Rectal smooth muscle tissue (tissue), 1 donor: Measurements from ENCODE around the gene NKX1-2.

ENCODE experiments used
- H3K27ac ChIP-seq: one replicate; pipeline ENCODE4 v1.7.0; 2013; ENCODE audit warnings: low read depth, low read length, inconsistent platforms
- H3K27me3 ChIP-seq: one replicate; pipeline ENCODE4 v1.7.0; 2013; ENCODE audit warnings: low read length; ENCODE audit not compliant: control insufficient read depth, insufficient read depth
- H3K36me3 ChIP-seq: one replicate; pipeline ENCODE4 v1.7.0; 2013; ENCODE audit warnings: low read length; ENCODE audit not compliant: control insufficient read depth, insufficient read depth
- H3K4me1 ChIP-seq: one replicate; pipeline ENCODE4 v1.7.0; 2013; ENCODE audit warnings: low read length; ENCODE audit not compliant: control insufficient read depth, insufficient read depth
- H3K4me3 ChIP-seq: one replicate; pipeline ENCODE4 v1.7.0; 2013; ENCODE audit warnings: low read length
- H3K9ac ChIP-seq: one replicate; pipeline ENCODE4 v1.7.0; 2013; ENCODE audit warnings: low read length

Gene NKX1-2

GRCh38 chr10:124416733-124417132 is 33.1 kb downstream of the NKX1-2 start:
- H3K9ac ChIP-seq, result no peak overlapping the region
- H3K36me3 ChIP-seq, result no peaks in the 10 kb centered on the region
- H3K4me3 ChIP-seq, result no peak overlapping the region
- no peaks in the 10 kb centered on the region for H3K27me3 ChIP-seq
- H3K27ac ChIP-seq, result no peak overlapping the region
- peaks cover 12% of the 10 kb centered on the region for H3K4me1 ChIP-seq

GRCh38 chr10:124415210-124415609 is 34.6 kb downstream of the NKX1-2 start:
- Histone ChIP-seq H3K9ac (no peak overlapping the region), H3K4me1 (peaks cover 12% of the 10 kb centered on the region), H3K4me3 (no peak overlapping the region), H3K36me3 (no peaks in the 10 kb centered on the region), H3K27me3 (no peaks in the 10 kb centered on the region), H3K27ac (peak overlapping the region; percentile 15)

GRCh38 chr10:124414076-124414475 is 35.8 kb downstream of the NKX1-2 start:
- Histone ChIP-seq H3K9ac (no peak overlapping the region), H3K4me3 (no peak overlapping the region), H3K4me1 (peaks cover 12% of the 10 kb centered on the region), H3K36me3 (no peaks in the 10 kb centered on the region), H3K27me3 (no peaks in the 10 kb centered on the region), H3K27ac (no peak overlapping the region)

GRCh38 chr10:124409696-124410095 is 40.1 kb downstream of the NKX1-2 start:
- no peak overlapping the region for H3K27ac ChIP-seq
- no peak overlapping the region for H3K9ac ChIP-seq
- H3K4me1 ChIP-seq, result peaks cover 12% of the 10 kb centered on the region
- no peak overlapping the region for H3K4me3 ChIP-seq
- H3K27me3 ChIP-seq, result no peaks in the 10 kb centered on the region
- H3K36me3 ChIP-seq, result peaks cover 10% of the 10 kb centered on the region

- Histone ChIP-seq H3K27ac (no peak overlapping the region), H3K36me3 (peaks cover 10% of the 10 kb centered on the region)
Measured at GRCh38 chr10:124408357-124408756, 41.5 kb downstream of the NKX1-2 start.

GRCh38 chr10:124407456-124407855 is 42.4 kb downstream of the NKX1-2 start:
- Histone ChIP-seq H3K27me3 (no peaks in the 10 kb centered on the region), H3K36me3 (peaks cover 10% of the 10 kb centered on the region), H3K4me3 (no peak overlapping the region), H3K9ac (no peak overlapping the region), H3K4me1 (no peaks in the 10 kb centered on the region), H3K27ac (no peak overlapping the region)

More at GRCh38 chr10:124408357-124408756, 41.5 kb downstream of the NKX1-2 start:
- H3K27me3 ChIP-seq, result no peaks in the 10 kb centered on the region
- no peaks in the 10 kb centered on the region for H3K4me1 ChIP-seq
- no peak overlapping the region for H3K4me3 ChIP-seq
- no peak overlapping the region for H3K9ac ChIP-seq

- Histone ChIP-seq H3K27me3 (no peaks in the 10 kb centered on the region), H3K4me3 (no peak overlapping the region), H3K27ac (no peak overlapping the region), H3K4me1 (no peaks in the 10 kb centered on the region), H3K36me3 (peaks cover 15% of the 10 kb centered on the region), H3K9ac (no peak overlapping the region)
Measured at GRCh38 chr10:124403548-124403947, 46.3 kb downstream of the NKX1-2 start.

GRCh38 chr10:124402273-124402672 is 47.6 kb downstream of the NKX1-2 start:
- no peak overlapping the region for H3K9ac ChIP-seq
- no peaks in the 10 kb centered on the region for H3K27me3 ChIP-seq
- H3K27ac ChIP-seq, result no peak overlapping the region
- no peaks in the 10 kb centered on the region for H3K4me1 ChIP-seq
- peaks cover 12% of the 10 kb centered on the region for H3K36me3 ChIP-seq
- H3K4me3 ChIP-seq, result no peak overlapping the region

- H3K9ac ChIP-seq, result no peak overlapping the region
- H3K4me1 ChIP-seq, result no peaks in the 10 kb centered on the region
- no peaks in the 10 kb centered on the region for H3K27me3 ChIP-seq
- H3K36me3 ChIP-seq, result peaks cover 12% of the 10 kb centered on the region
- no peak overlapping the region for H3K4me3 ChIP-seq
- no peak overlapping the region for H3K27ac ChIP-seq
Measured at GRCh38 chr10:124401633-124402032, 48.2 kb downstream of the NKX1-2 start.
